HepG2 (cell line): ENCODE data around the gene PLEKHG4B. TPM values are rescaled to one million over a fixed set of nuclear protein-coding genes. Genes with fewer than 3 reads are reported as not detected.

Source experiments
- ATAC-seq: fragments of 200-7000 bp; cut with Tn5 transposase; 3 replicates; pipeline ENCODE4 v1.9.1; 2020; ENCODE audit warnings: mild to moderate bottlenecking, moderate library complexity
- BruUV-seq: library from RNA; stranded (reverse); fragments of 400-500 nt; replicated peaks from 2 replicates; lab custom pipeline; 2021; lab: Mats Ljungman, UMichigan
- CTCF ChIA-PET: fragments of 300-600 bp; formaldehyde crosslinking; extraction: SDS; loops from one replicate; lab custom pipeline; 2021; ENCODE audit warnings: low total read pairs, inconsistent platforms, low intra/inter-chr PET ratio; lab: Yijun Ruan, JAX
- POLR2A ChIA-PET: fragments of 350-600 bp; sonication (Branson Sonifier 250); formaldehyde crosslinking; loops from one replicate; lab custom pipeline; 2020; ENCODE audit warnings: antibody characterized with exemption, inconsistent platforms; lab: Yijun Ruan, JAX
- DNase-seq: peaks from one replicate; pipeline ENCODE4 v3.0.0-alpha.2; 2015; ENCODE audit warnings: low spot score
- FAIRE-seq: peaks from 3 replicates; lab custom pipeline; 2011; peaks lifted over from hg19 to GRCh38; lab: Jason Lieb, UNC
- H2AFZ ChIP-seq: one replicate; pipeline ENCODE4 v1.6.1; 2011; ENCODE audit warnings: low read length, inconsistent platforms
- H3K27ac ChIP-seq: fragments of 300-600 bp; 3 replicates; pipeline ENCODE4 v1.8.0; 2011; ENCODE audit warnings: mixed run types, mild to moderate bottlenecking, mixed read lengths, low read length, inconsistent platforms; ENCODE audit not compliant: insufficient read depth; ENCODE audit errors: extremely low read length
- H3K27me3 ChIP-seq, 2 experiments: fragments of 200-600 bp in 1 of 2; 2 replicates in 1 of 2; 3 replicates in 1 of 2; pipeline versions ENCODE4 v1.6.0 to v1.8.0; 2011; ENCODE audit warnings: low read length in 2 of 2, mild to moderate bottlenecking in 2 of 2, moderate library complexity in 2 of 2, inconsistent platforms in 1 of 2; ENCODE audit not compliant: insufficient read depth in 2 of 2, control insufficient read depth in 1 of 2
- H3K36me3 ChIP-seq, 2 experiments: fragments of 200-600 bp in 1 of 2; replicated peaks in 1 of 2; 2 replicates in 1 of 2; 3 replicates in 1 of 2; pipeline versions ENCODE4 v1.5.1 to v1.8.0; 2011; ENCODE audit warnings: low read length in 2 of 2, inconsistent platforms in 1 of 2; ENCODE audit not compliant: insufficient read depth in 2 of 2, control insufficient read depth in 1 of 2
- H3K4me1 ChIP-seq: 2 replicates; pipeline ENCODE4 v1.5.1; 2012; ENCODE audit warnings: low read length, inconsistent platforms; ENCODE audit not compliant: insufficient read depth
- H3K4me2 ChIP-seq: 2 replicates; pipeline ENCODE4 v1.6.0; 2011; ENCODE audit warnings: low read depth, low read length, inconsistent platforms
- H3K4me3 ChIP-seq, 3 experiments: fragments of 200-600 bp in 1 of 3; sonication (generic), shearing (Covaris generic) in 1 of 3; replicated peaks in 1 of 3; 2 replicates each; pipeline ENCODE4 v1.5.1; 2011 to 2016; ENCODE audit warnings: low read length in 3 of 3, inconsistent platforms in 2 of 3, low read depth in 2 of 3, mild to moderate bottlenecking in 2 of 3, control low read depth in 1 of 3, mixed read lengths in 1 of 3; ENCODE audit not compliant: insufficient read depth in 1 of 3
- H3K79me2 ChIP-seq: one replicate; pipeline ENCODE4 v1.6.1; 2011; ENCODE audit warnings: low read length, inconsistent platforms; ENCODE audit not compliant: insufficient read depth
- H3K9ac ChIP-seq: 2 replicates; pipeline ENCODE4 v1.6.0; 2011; ENCODE audit warnings: mild to moderate bottlenecking, low read depth, low read length, inconsistent platforms; ENCODE audit not compliant: insufficient read depth
- H3K9me3 ChIP-seq: 2 replicates; pipeline ENCODE4 v1.5.1; 2012; ENCODE audit warnings: mild to moderate bottlenecking, low read length
- H4K20me1 ChIP-seq: 2 replicates; pipeline ENCODE4 v1.6.0; 2011; ENCODE audit warnings: inconsistent platforms, mild to moderate bottlenecking, low read length, moderate library complexity; ENCODE audit not compliant: insufficient read depth
- MAFF ChIP-seq: IDR thresholded peaks from 2 replicates; pipeline ENCODE4 v1.6.1; 2011; ENCODE audit warnings: low read depth, low read length, improper control_type of control experiment
- MAFG ChIP-seq: sonication (generic); formaldehyde crosslinking; IDR thresholded peaks from 2 replicates; pipeline ENCODE4 v1.5.1; 2020; ENCODE audit warnings: mild to moderate bottlenecking, missing genetic modification reagents
- MAFK ChIP-seq, 2 experiments: IDR thresholded peaks in 1 of 2; conservative IDR thresholded peaks in 1 of 2; 2 replicates each; pipeline ENCODE4 v1.6.1; 2011; ENCODE audit warnings: improper control_type of control experiment in 2 of 2, low read length in 2 of 2
- SRSF9 ChIP-seq: fragments of 200-400 bp; formaldehyde crosslinking; IDR thresholded peaks from 2 replicates; pipeline ENCODE4 v1.6.1; 2018; ENCODE audit warnings: borderline replicate concordance, mild to moderate bottlenecking, low read depth, low read length; ENCODE audit not compliant: insufficient read depth, poor library complexity, severe bottlenecking
- TEAD2 ChIP-seq: sonication (generic); formaldehyde crosslinking; IDR thresholded peaks from 2 replicates; pipeline ENCODE4 v1.9.0; 2021; ENCODE audit warnings: missing genetic modification reagents
- ZNF343 ChIP-seq: sonication (generic); formaldehyde crosslinking; IDR thresholded peaks from 2 replicates; pipeline ENCODE4 v1.4.0; 2020; ENCODE audit warnings: mild to moderate bottlenecking, missing genetic modification reagents
- ZNF670 ChIP-seq: sonication (generic); formaldehyde crosslinking; IDR thresholded peaks from 2 replicates; pipeline ENCODE4 v1.8.0; 2022; ENCODE audit warnings: mild to moderate bottlenecking, missing genetic modification reagents, borderline replicate concordance
- WGBS: methylation state at CpG from one replicate; pipeline ENCODE4 v1.1.6; 2017; ENCODE audit warnings: low lambda C conversion rate; 5-methylcytosine and 5-hydroxymethylcytosine counted together
- in situ Hi-C: cut with HindIII; loops from 2 replicates; pipeline ENCODE4 v1.10.0; 2017; ENCODE audit warnings: low pct_unique_long_range_greater_than_20kb; ENCODE audit not compliant: extremely low pct_ligation_motif_present
- intact Hi-C: fragments of 100-400 bp; cut with micrococcal nuclease; formaldehyde crosslinking; loops from one replicate; pipeline ENCODE4 v1.10.0; 2022; ENCODE audit not compliant: unreplicated experiment
- polyA plus RNA-seq, 8 experiments: library from polyadenylated mRNA; depleted of rRNA in 3 of 8; stranded (reverse) in 7 of 8; unstranded in 1 of 8; fragments of >200 nt; fragmentation: Illumina TruSeq in 4 of 8; extraction: Trizol in 4 of 8; gene quantifications; 2 replicates each; pipeline versions ENCODE4 v1.2.1 to v1.2.3, GENCODE V29; 2011 to 2016; ENCODE audit warnings: low read depth in 4 of 8, missing spikeins in 1 of 8, mixed read lengths in 1 of 8; ENCODE audit not compliant: insufficient read depth in 1 of 8
- total RNA-seq, 5 experiments: library from RNA; depleted of rRNA; stranded (reverse); fragments of >200 nt; fragmentation: Illumina TruSeq; extraction: Trizol; gene quantifications; 2 replicates each; pipeline ENCODE4 v1.2.3, GENCODE V29; 2016; ENCODE audit warnings: low read depth in 1 of 5
- TF ChIP-seq, protein P1 (sequence below): sonication (generic); formaldehyde crosslinking; IDR thresholded peaks from one replicate; pipeline ENCODE4 v1.5.1; 2020; ENCODE audit warnings: mild to moderate bottlenecking, missing genetic modification reagents; ENCODE audit errors: not compliant biosample characterization

Gene PLEKHG4B
- total and polyA plus RNA-seq, 2 of the 13 experiments (the other 11 are each of a cell fraction or from before 2014, with no cell fraction given), result 0.09 TPM; not detected in 1

DNA sequence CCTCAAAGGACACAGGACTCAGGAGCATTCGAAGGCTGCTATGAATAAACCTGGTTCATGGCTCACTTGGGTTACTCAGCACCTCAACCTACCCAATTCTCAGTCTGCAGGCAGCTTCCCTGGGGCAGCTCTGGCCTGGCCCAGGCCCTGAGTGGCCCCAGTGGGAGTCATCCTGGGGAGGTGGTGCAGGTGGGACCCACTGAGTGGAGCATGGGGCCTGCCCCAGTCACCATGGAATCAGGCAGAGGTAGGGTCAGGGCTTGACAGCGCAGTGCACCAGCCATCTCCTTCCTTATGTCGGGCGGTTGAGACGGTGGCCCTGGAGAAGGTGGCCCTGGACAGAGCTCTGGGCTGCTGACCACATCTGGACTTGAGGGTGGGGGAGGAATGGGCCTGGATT lies 19.2 kb downstream of the PLEKHG4B start (continued):
- no peak for TF ChIP-seq ZNF343 (CRISPR knock-in tag)
- TF ChIP-seq ZNF670, result no peak
- TF ChIP-seq, protein P1, sequence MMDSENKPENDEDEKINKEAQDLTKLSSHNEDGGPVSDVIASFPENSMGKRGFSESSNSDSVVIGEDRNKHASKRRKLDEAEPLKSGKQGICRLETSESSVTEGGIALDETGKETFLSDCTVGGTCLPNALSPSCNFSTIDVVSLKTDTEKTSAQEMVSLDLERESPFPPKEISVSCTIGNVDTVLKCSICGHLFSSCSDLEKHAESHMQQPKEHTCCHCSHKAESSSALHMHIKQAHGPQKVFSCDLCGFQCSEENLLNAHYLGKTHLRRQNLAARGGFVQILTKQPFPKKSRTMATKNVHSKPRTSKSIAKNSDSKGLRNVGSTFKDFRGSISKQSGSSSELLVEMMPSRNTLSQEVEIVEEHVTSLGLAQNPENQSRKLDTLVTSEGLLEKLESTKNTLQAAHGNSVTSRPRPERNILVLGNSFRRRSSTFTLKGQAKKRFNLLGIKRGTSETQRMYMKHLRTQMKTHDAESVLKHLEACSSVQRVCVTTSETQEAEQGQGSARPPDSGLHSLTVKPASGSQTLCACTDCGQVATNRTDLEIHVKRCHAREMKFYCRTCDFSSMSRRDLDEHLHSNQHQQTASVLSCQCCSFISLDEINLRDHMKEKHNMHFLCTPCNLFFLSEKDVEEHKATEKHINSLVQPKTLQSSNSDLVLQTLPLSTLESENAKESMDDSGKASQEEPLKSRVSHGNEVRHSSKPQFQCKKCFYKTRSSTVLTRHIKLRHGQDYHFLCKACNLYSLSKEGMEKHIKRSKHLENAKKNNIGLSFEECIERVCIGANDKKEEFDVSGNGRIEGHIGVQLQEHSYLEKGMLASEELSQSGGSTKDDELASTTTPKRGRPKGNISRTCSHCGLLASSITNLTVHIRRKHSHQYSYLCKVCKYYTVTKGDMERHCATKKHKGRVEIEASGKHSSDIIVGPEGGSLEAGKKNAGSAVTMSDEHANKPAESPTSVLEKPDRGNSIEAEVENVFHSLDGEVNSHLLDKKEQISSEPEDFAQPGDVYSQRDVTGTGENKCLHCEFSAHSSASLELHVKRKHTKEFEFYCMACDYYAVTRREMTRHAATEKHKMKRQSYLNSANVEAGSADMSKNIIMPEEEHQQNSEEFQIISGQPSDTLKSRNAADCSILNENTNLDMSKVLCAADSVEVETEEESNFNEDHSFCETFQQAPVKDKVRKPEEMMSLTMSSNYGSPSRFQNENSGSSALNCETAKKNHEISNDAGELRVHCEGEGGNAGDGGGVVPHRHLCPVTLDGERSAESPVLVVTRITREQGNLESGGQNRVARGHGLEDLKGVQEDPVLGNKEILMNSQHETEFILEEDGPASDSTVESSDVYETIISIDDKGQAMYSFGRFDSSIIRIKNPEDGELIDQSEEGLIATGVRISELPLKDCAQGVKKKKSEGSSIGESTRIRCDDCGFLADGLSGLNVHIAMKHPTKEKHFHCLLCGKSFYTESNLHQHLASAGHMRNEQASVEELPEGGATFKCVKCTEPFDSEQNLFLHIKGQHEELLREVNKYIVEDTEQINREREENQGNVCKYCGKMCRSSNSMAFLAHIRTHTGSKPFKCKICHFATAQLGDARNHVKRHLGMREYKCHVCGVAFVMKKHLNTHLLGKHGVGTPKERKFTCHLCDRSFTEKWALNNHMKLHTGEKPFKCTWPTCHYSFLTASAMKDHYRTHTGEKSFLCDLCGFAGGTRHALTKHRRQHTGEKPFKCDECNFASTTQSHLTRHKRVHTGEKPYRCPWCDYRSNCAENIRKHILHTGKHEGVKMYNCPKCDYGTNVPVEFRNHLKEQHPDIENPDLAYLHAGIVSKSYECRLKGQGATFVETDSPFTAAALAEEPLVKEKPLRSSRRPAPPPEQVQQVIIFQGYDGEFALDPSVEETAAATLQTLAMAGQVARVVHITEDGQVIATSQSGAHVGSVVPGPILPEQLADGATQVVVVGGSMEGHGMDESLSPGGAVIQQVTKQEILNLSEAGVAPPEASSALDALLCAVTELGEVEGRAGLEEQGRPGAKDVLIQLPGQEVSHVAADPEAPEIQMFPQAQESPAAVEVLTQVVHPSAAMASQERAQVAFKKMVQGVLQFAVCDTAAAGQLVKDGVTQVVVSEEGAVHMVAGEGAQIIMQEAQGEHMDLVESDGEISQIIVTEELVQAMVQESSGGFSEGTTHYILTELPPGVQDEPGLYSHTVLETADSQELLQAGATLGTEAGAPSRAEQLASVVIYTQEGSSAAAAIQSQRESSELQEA (CRISPR knock-in tag), result no peak

DNA sequence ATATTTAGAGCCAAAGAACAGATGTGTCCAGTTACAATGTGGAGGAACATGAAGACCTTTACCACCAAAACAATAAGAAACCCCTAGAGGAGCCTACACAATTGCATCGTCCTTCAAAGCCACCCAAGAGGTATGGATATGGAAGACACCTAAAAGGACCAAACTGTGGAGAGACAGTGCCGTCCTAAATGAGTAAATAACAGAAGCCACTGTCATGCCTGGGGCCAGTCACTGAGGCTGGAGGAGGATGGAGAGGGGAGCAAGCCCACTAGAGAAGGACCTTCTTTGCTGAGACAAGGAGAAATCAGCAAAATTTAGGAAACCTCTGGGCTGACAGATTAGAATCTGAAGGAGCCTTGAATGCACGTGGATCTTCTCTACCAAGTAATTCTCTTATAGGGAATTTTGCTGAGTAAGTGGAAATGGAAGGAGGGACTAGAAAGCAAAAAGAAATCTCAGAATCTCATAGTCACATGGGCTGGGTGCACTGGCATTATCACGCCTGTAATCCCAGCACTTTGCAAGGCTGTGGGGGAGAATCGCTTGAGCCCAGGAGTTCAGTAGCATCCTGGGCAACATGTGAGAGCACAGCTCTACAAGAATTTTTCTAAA lies 27.6 kb downstream of the PLEKHG4B start:
- H3K4me2 ChIP-seq, result no peak overlapping the region
- WGBS, result 5% methylated on average over 5 of the region's 5 CpGs
- no TSS peak for BruUV-seq
- H2AFZ ChIP-seq, result no peak overlapping the region
- FAIRE-seq (no peak), ATAC-seq (no peak), DNase-seq (no peak)
- ChIA-PET POLR2A (no interaction called here), CTCF (no interaction called here)
- H3K9me3 ChIP-seq, result peaks cover 8% of the 10 kb centered on the region
- no peaks in the 10 kb centered on the region for H3K4me1 ChIP-seq
- H3K4me3 ChIP-seq, result no peak overlapping the region
- in situ Hi-C loops, result no loop called here
- TF ChIP-seq MAFK (conservative IDR thresholded peaks at IDR 0.05 in 1 of 2, IDR thresholded peaks at IDR 0.05 in 1 of 2; ENCODE audit: low read length in 2 of 2), result peak; percentile 88 to 95
- peak; percentile 92 for TF ChIP-seq MAFF
- no peak for TF ChIP-seq TEAD2 (CRISPR knock-in tag)
- no peak for TF ChIP-seq MAFG (CRISPR knock-in tag)
- no peak for TF ChIP-seq SRSF9
- TF ChIP-seq, all 625 proteins: peak for 2
- Histone ChIP-seq H3K9ac (no peak overlapping the region), H4K20me1 (no peaks in the 10 kb centered on the region), H3K27ac (no peak overlapping the region), H3K27me3 (no peaks in the 10 kb centered on the region), H3K36me3 (no peaks in the 10 kb centered on the region), H3K79me2 (no peaks in the 10 kb centered on the region)
- intact Hi-C loops, result no loop called here
